Large intestine (tissue), 3 donors: ENCODE measurements around the gene CD3G. TPM values are rescaled to one million over a fixed set of nuclear protein-coding genes. Genes with fewer than 3 reads are reported as not detected.
"Not testable (repeated sequence)": the region's sequence is repeated elsewhere in the genome, so short reads cannot be mapped to it uniquely, and the experiment has no call there.

Experiments used
- DNase-seq, 2 donors: peaks; one replicate each; pipeline versions ENCODE4 v3.0.0 to v3.0.0-alpha.2; 2013
- H3K27ac ChIP-seq: one replicate; pipeline ENCODE4 v1.5.1; 2013; ENCODE audit warnings: low read length
- H3K27me3 ChIP-seq: 2 replicates; pipeline ENCODE4 v1.6.1; 2013; ENCODE audit warnings: low read length; ENCODE audit not compliant: control insufficient read depth, insufficient read depth
- H3K36me3 ChIP-seq: 2 replicates; pipeline ENCODE4 v1.6.1; 2013; ENCODE audit warnings: low read length; ENCODE audit not compliant: control insufficient read depth, insufficient read depth
- H3K4me1 ChIP-seq: one replicate; pipeline ENCODE4 v1.6.1; 2013; ENCODE audit warnings: low read length; ENCODE audit not compliant: control insufficient read depth, insufficient read depth
- H3K4me3 ChIP-seq: one replicate; pipeline ENCODE4 v1.5.1; 2013; ENCODE audit warnings: low read length
- H3K9me3 ChIP-seq: one replicate; pipeline ENCODE4 v1.6.1; 2013; ENCODE audit warnings: mild to moderate bottlenecking, low read depth, low read length, moderate library complexity; ENCODE audit not compliant: control insufficient read depth
- WGBS: methylation state at CpG from one replicate; pipeline ENCODE4 v1.1.5; 2013; ENCODE audit warnings: low lambda C conversion rate; ENCODE audit not compliant: insufficient coverage; 5-methylcytosine and 5-hydroxymethylcytosine counted together
- polyA plus RNA-seq: library from polyadenylated mRNA; unstranded; fragments of 120-200 nt; gene quantifications from one replicate; pipeline ENCODE4 v1.2.1, GENCODE V29; 2013

The CD3G gene
- polyA plus RNA-seq, 1 donor = 2.5 TPM

DNA sequence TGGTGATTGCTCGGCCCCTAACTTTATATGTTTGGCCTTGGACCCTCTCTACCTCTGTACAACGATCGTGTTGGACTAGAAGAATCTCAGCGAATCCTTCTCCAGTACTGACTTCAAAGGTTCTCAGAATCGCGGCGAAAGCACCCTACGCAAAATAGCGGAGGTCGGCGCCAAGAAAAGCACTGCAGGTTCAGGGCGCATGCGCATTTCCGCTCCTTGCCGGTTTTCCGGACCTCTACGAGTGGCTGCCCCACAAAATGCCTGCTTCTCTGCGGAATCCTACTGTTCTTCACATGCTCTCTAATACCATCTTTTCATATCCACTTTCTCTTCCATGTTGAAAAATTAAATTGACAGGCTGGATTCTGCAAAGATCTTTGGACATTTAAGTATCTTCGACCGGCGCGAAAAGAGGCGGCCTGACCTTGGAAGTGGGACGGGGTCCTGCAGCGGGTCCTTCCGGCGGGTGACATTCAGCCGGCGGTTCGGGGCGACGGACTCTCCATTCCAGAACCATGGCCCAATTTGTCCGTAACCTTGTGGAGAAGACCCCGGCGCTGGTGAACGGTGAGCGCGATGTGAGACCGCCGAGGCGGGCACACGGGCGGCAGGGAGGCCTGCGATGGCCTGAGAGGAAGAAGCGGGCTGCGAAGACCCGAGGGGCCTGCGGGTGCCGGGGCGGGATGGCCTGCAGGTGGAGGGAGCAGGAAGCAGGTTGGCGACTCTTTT is 57.2 kb downstream of the CD3G start, which contains the start of gene ATP5MG:
ATP5MG (plus strand) TSS at position 456 of the 729 bp plus-strand sequence; CDS start at position 516, 60 bp downstream.
- H3K36me3 ChIP-seq = peaks cover 15% of the 10 kb centered on the region
- no peaks in the 10 kb centered on the region for H3K27me3 ChIP-seq
- peak within 1 kb of the TSS; percentile 93 for H3K4me3 ChIP-seq
- no peaks in the 10 kb centered on the region for H3K9me3 ChIP-seq
- peaks cover 8% of the 10 kb centered on the region for H3K4me1 ChIP-seq
- peak; percentile 83 to 92 for DNase-seq
- no CpG with 5 or more reads among the region's 51 CpGs for WGBS
- H3K27ac ChIP-seq = peak within 1 kb of the TSS; percentile 86

DNA sequence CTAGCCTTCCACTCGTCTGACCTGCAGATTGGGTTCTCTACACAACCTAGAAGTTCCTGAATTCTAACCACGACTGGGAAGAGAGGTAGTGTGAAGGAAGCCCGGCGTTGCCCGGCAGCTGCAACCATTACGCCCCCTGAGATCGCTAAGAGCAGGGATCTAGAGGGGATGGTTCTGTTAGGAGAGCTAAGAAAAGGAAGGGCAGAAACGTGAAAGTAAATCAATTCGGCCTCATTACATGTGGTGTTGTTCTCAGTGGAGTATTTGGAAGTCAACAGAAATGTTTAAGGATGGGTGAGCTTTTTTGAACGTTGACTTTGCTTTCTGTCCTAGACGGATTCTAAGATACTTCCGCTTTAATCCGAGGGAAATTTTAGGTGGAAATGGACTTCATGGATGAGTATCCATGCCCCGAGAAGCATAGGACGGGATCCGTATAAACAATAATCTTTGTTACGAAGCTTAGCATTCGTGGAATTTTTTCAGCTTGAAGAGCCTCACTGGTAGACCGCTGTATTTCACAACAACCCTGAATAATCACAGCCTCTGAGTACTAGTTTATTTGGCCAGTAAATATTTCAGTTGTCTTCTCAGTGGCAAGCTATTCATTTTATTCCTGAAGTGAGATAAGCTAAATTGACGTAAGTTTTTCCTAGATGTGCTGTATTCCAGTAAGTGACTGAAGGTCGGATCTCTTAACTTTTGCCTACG is 57.9 kb downstream of the CD3G start:
- peak in 1 of 2 donors; percentile 45 for DNase-seq
- H3K4me3 ChIP-seq = peak overlapping the region; percentile 93
- 0% methylated on average over 3 of the region's 22 CpGs for WGBS
- peaks cover 18% of the 10 kb centered on the region for H3K36me3 ChIP-seq
- H3K9me3 ChIP-seq = no peaks in the 10 kb centered on the region
- no peaks in the 10 kb centered on the region for H3K27me3 ChIP-seq
- peak overlapping the region; percentile 86 for H3K27ac ChIP-seq
- peaks cover 8% of the 10 kb centered on the region for H3K4me1 ChIP-seq

DNA sequence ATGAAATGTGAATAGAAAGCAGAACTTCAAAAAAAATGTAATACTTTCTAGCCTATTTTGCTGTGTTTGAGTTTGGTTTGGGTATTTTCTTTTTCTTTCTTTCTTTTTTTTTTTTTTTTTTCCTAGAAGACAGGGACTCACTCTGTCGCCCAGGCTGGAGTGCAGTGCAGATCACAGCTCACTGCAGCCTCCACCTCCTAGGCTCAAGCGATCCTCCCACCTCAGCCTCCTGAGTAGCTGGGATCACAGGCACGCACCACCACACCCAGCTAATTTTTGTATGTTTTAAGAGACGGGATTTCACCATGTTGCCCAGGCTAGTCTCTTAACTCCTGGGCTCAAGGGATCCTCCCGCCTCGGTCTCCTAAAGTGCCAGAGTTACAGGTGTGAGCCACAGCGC is 58.5 kb downstream of the CD3G start:
- not testable (repeated sequence) for DNase-seq, H3K27me3 ChIP-seq, H3K4me1 ChIP-seq, H3K9me3 ChIP-seq
- Histone ChIP-seq H3K27ac (peak overlapping the region; percentile 86), H3K36me3 (peaks cover 20% of the 10 kb centered on the region), H3K4me3 (peak overlapping the region; percentile 93)
- no CpG with 5 or more reads among the region's 7 CpGs for WGBS

Other genes with a start within 250 kb of the CD3G start
- 4.2 TPM for gene SCN4B, start 191.5 kb upstream of the CD3G start, polyA plus RNA-seq
- 1.3 TPM for gene SCN2B, start 167.7 kb upstream of the CD3G start, polyA plus RNA-seq
- 35.2 TPM for gene JAML, start 119.3 kb upstream of the CD3G start, polyA plus RNA-seq
- gene MPZL3, start 92.0 kb upstream of the CD3G start, polyA plus RNA-seq = 16.7 TPM
- gene MPZL2, start 80.0 kb upstream of the CD3G start, polyA plus RNA-seq = 32.8 TPM
- 9.1 TPM for gene CD3E, start 39.6 kb upstream of the CD3G start, polyA plus RNA-seq
- gene CD3D, start 1.6 kb upstream of the CD3G start, polyA plus RNA-seq = 7.4 TPM
- gene UBE4A, start 15.3 kb downstream of the CD3G start, polyA plus RNA-seq = 39.6 TPM
- 285 TPM for gene ATP5MG, start 57.3 kb downstream of the CD3G start, polyA plus RNA-seq
- 34.8 TPM for gene KMT2A, start 92.1 kb downstream of the CD3G start, polyA plus RNA-seq
- 1.9 TPM for gene TTC36, start 183.1 kb downstream of the CD3G start, polyA plus RNA-seq
- gene TMEM25, start 186.8 kb downstream of the CD3G start, polyA plus RNA-seq = 57.8 TPM
- gene IFT46, start 221.6 kb downstream of the CD3G start, polyA plus RNA-seq = 23.2 TPM
- 139 TPM for gene ARCN1, start 228.1 kb downstream of the CD3G start, polyA plus RNA-seq